ENCODE measurements around the gene DAPK2. TPM values are rescaled to one million over a fixed set of nuclear protein-coding genes. Genes with fewer than 3 reads are reported as not detected.
"Not testable (repeated sequence)": the region's sequence is repeated elsewhere in the genome, so short reads cannot be mapped to it uniquely, and the experiment has no call there.

DAPK2 gene
- total RNA-seq, 1 donor from 2014 or later: 2.0 TPM

DNA sequence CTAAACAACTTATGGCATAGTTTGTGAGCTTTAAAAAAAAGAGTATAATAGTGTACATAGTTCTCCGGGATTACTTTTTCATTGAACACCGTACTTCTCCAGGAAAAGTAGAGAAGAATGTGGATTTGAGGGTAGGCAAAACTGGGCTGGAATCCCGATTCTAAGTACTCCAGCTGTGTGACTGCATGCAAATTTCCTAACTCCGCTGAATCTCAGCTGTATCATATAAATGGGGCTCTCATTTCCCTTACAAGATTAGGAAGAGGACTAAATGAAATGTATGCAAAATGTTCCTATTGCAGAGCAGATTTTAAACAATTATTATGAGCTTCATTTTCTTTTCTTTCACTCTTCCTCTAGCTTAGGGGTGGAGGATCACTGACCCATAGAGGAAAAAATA is 142.2 kb downstream of the DAPK2 start:
- DNase-seq (ENCODE audit: low spot score, unreplicated experiment): no peak
- no peaks in the 10 kb centered on the region for H3K9me3 Mint-ChIP-seq (ENCODE audit: low read depth)
- H3K27me3 Mint-ChIP-seq: peaks cover 6% of the 10 kb centered on the region
- H3K4me1 Mint-ChIP-seq (ENCODE audit: low read depth): no peaks in the 10 kb centered on the region
- no peak overlapping the region for H3K27ac Mint-ChIP-seq
- TF ChIP-seq, protein P1, sequence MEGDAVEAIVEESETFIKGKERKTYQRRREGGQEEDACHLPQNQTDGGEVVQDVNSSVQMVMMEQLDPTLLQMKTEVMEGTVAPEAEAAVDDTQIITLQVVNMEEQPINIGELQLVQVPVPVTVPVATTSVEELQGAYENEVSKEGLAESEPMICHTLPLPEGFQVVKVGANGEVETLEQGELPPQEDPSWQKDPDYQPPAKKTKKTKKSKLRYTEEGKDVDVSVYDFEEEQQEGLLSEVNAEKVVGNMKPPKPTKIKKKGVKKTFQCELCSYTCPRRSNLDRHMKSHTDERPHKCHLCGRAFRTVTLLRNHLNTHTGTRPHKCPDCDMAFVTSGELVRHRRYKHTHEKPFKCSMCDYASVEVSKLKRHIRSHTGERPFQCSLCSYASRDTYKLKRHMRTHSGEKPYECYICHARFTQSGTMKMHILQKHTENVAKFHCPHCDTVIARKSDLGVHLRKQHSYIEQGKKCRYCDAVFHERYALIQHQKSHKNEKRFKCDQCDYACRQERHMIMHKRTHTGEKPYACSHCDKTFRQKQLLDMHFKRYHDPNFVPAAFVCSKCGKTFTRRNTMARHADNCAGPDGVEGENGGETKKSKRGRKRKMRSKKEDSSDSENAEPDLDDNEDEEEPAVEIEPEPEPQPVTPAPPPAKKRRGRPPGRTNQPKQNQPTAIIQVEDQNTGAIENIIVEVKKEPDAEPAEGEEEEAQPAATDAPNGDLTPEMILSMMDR (IDR thresholded peaks at IDR 0.05; ENCODE audit: unreplicated experiment): no peak
- H3K36me3 Mint-ChIP-seq (ENCODE audit: insufficient read depth): no peaks in the 10 kb centered on the region
- no peak overlapping the region for H3K4me3 Mint-ChIP-seq (ENCODE audit: low read depth)

DNA sequence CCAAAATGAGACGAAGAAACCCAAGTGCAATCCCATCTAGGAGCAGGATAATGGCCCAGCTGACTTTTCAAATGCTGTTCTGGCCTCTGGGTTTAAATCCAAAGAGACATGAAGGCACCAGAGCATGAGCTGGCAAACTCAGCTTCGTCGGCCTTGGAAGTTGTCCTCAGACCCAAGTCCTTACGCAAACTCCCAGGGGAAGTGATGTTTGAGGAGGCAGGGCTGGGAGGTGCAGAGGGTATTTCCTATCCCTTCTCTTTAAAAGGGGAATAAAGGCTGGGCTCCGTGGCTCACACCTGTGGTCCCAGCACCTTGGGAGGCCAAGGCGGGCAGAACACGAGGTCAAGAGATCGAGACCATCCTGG is 143.6 kb downstream of the DAPK2 start:
- no peak for DNase-seq (ENCODE audit: low spot score, unreplicated experiment)
- Mint-ChIP-seq H3K4me1 (ENCODE audit: low read depth) (no peaks in the 10 kb centered on the region), H3K9me3 (ENCODE audit: low read depth) (no peaks in the 10 kb centered on the region), H3K36me3 (ENCODE audit: insufficient read depth) (no peaks in the 10 kb centered on the region), H3K27ac (no peak overlapping the region), H3K4me3 (ENCODE audit: low read depth) (no peak overlapping the region), H3K27me3 (peaks cover 6% of the 10 kb centered on the region)
- TF ChIP-seq, protein P1 (IDR thresholded peaks at IDR 0.05; ENCODE audit: unreplicated experiment): no peak

DNA sequence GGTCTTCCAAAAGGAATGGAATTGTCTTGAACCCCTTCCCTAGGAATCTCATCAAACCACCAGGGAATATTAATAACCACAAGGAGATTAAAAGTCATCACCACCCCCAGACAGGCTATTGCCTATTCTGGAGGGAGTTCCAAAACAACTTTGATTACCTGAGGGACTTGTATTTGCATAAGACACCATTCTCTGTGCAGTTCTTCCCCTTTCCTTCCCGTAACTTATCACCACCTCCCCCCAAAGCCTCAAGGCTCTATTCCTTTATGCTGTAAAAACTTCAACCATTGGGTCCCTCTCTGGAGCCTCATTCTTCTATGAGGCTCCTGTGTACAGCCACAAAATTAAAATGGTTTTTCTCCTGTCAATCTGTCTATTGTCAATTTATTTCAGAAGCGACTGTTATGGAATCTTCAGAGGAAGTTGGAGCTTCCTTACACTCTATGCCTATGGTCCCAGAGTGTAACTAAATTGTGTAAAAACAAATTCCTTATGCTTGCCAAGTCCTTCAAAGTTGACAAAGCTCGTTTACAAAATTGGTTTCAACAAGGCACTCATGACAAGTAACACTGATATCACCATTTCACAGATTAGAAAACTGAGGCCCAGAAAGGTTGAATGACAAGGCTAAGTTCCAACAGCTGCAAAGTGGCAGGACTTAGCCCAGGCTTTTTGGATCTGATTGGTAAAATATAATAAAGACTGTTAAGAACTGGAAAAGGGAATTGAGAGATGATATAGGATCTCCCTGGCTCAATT is 144.2 kb downstream of the DAPK2 start:
- DNase-seq (ENCODE audit: low spot score, unreplicated experiment): no peak
- TF ChIP-seq, protein P1 (IDR thresholded peaks at IDR 0.05; ENCODE audit: unreplicated experiment): no peak
- Mint-ChIP-seq H3K27ac (no peak overlapping the region), H3K4me3 (ENCODE audit: low read depth) (no peak overlapping the region), H3K9me3 (ENCODE audit: low read depth) (no peaks in the 10 kb centered on the region), H3K4me1 (ENCODE audit: low read depth) (peaks cover 2% of the 10 kb centered on the region), H3K36me3 (ENCODE audit: insufficient read depth) (no peaks in the 10 kb centered on the region), H3K27me3 (peaks cover 6% of the 10 kb centered on the region)

DNA sequence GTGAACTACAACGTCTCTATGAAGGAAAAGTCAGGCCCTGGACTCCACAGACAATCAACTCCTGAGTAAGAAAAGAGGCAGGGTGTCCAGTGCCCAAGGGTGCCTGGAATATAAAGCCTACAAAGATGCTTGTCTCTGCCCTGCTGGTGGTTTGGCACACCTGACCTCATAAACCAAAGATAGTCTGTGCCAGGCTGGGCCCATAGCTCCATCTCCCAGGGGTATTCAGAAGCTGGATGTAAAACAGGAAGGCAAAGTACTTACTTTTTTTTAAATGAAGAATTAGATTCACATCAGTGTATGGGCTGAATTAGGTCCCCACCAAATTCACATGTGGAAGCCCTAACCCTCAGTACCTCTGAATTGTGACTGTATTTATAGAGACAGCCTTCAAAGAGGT is 146.0 kb downstream of the DAPK2 start:
- H3K4me3 Mint-ChIP-seq (ENCODE audit: low read depth): no peak overlapping the region
- H3K9me3 Mint-ChIP-seq (ENCODE audit: low read depth): no peaks in the 10 kb centered on the region
- peaks cover 12% of the 10 kb centered on the region for H3K4me1 Mint-ChIP-seq (ENCODE audit: low read depth)
- peaks cover 2% of the 10 kb centered on the region for H3K27me3 Mint-ChIP-seq
- no peak for DNase-seq (ENCODE audit: low spot score, unreplicated experiment)
- TF ChIP-seq, protein P1 (IDR thresholded peaks at IDR 0.05; ENCODE audit: unreplicated experiment): no peak
- no peak overlapping the region for H3K27ac Mint-ChIP-seq
- no peaks in the 10 kb centered on the region for H3K36me3 Mint-ChIP-seq (ENCODE audit: insufficient read depth)

DNA sequence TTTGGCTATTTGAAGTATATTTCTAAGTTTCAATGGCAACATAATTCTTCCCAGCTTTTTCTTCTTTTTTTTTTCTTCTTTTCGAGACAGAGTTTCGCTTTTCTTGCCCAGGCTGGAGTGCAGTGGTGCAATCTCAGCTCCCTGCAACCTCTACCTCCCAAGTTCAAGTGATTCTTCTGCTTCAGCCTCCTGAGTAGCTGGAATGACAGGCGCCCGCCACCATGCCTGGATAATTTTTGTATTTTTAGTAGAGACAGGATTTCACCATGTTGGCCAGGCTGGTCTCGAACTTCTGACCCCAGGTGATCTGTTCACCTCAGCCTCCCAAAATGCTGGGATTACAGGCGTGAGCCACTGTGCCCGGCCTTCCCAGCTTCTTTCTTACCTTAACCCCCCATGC is 146.7 kb downstream of the DAPK2 start:
- not testable (repeated sequence) for H3K36me3 Mint-ChIP-seq (ENCODE audit: insufficient read depth); H3K9me3 Mint-ChIP-seq (ENCODE audit: low read depth); H3K27ac Mint-ChIP-seq; DNase-seq (ENCODE audit: low spot score, unreplicated experiment); H3K27me3 Mint-ChIP-seq; H3K4me3 Mint-ChIP-seq (ENCODE audit: low read depth)
- H3K4me1 Mint-ChIP-seq (ENCODE audit: low read depth): peaks cover 12% of the 10 kb centered on the region

DNA sequence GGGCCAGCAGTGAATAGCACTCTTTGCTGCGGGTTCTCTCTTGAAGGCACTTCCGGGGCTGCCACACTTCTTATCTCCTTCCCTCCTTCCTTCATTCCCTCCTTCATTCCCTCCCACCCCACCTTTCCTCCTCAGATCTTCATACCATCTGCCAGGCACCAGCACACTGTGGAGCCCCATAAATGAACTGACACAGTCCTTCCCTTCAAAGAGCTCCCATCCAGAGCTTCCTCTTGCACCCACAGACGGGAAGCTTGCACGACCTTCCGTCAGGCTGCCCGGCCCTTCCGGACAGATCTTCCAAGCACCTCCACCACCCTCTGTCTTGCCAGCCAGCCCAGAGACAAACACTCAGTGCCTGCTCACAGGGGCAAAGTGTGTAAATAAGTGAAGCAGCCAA is 147.1 kb downstream of the DAPK2 start:
- no peak for DNase-seq (ENCODE audit: low spot score, unreplicated experiment)
- TF ChIP-seq, protein P1 (IDR thresholded peaks at IDR 0.05; ENCODE audit: unreplicated experiment): no peak
- Mint-ChIP-seq H3K36me3 (ENCODE audit: insufficient read depth) (no peaks in the 10 kb centered on the region), H3K9me3 (ENCODE audit: low read depth) (no peaks in the 10 kb centered on the region), H3K4me1 (ENCODE audit: low read depth) (peaks cover 12% of the 10 kb centered on the region), H3K27me3 (no peaks in the 10 kb centered on the region), H3K27ac (no peak overlapping the region), H3K4me3 (ENCODE audit: low read depth) (no peak overlapping the region)

Data from progenitor cell of endocrine pancreas (in vitro differentiated cells).